Measurements from ENCODE around the gene FTCDNL1.

DNA sequence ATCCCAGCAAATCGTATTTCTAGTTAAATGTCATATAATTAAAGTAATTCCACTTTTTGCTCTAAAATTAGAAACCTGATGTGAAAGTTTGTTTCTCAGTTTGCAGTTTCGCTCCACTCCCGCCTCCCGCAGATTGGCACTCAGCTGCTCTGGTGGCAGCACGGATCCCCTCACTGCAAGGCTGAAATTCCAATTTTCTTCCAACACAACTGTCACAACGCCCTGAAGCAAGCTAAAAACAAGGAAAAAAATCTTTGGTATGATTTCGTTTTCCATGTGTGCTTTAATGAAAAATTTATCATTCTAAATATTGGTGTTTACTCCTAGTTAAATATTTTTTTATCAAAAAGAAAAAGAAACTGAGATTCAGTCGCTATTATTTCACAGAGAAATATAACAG is 38.5 kb downstream of the FTCDNL1 start:
- TF ChIP-seq, protein P1, sequence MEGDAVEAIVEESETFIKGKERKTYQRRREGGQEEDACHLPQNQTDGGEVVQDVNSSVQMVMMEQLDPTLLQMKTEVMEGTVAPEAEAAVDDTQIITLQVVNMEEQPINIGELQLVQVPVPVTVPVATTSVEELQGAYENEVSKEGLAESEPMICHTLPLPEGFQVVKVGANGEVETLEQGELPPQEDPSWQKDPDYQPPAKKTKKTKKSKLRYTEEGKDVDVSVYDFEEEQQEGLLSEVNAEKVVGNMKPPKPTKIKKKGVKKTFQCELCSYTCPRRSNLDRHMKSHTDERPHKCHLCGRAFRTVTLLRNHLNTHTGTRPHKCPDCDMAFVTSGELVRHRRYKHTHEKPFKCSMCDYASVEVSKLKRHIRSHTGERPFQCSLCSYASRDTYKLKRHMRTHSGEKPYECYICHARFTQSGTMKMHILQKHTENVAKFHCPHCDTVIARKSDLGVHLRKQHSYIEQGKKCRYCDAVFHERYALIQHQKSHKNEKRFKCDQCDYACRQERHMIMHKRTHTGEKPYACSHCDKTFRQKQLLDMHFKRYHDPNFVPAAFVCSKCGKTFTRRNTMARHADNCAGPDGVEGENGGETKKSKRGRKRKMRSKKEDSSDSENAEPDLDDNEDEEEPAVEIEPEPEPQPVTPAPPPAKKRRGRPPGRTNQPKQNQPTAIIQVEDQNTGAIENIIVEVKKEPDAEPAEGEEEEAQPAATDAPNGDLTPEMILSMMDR (IDR thresholded peaks at IDR 0.05 in 4 of 5, conservative IDR thresholded peaks at IDR 0.05 in 1 of 5): no peak
- TF ChIP-seq POLR2A (IDR thresholded peaks at IDR 0.05): no peak
